Fibroblast of lung (primary cell): ENCODE measurements around the gene FOXK2.

ENCODE experiments used
- CTCF ChIP-seq, 2 donors: IDR thresholded peaks in 1 of 2; conservative IDR thresholded peaks in 1 of 2; 1 replicate in 1 of 2; 2 replicates in 1 of 2; pipeline ENCODE4 v1.5.1; 2011 to 2012; ENCODE audit warnings: low read length in 2 of 2, control low read depth in 1 of 2, inconsistent platforms in 1 of 2, low read depth in 1 of 2, mild to moderate bottlenecking in 1 of 2
- EZH2 ChIP-seq: IDR thresholded peaks from 2 replicates; pipeline ENCODE4 v1.5.1; 2012; ENCODE audit warnings: low read length, control low read depth, mild to moderate bottlenecking; ENCODE audit errors: missing control alignments

GRCh38 chr17:82601447-82602000 lies 82.0 kb downstream of the FOXK2 start:
- TF ChIP-seq CTCF (conservative IDR thresholded peaks at IDR 0.05 in 1 of 2, IDR thresholded peaks at IDR 0.05 in 1 of 2; ENCODE audit: low read depth in 1 of 2, low read length in 2 of 2) (no peak), EZH2 (no peak)
